RWPE1 (cell line): ENCODE data around the gene DHX38.

Experiments used
- CTCF ChIA-PET: fragments of 350-600 bp; sonication (Branson Sonifier 250); formaldehyde crosslinking; extraction: SDS; loops from one replicate; lab custom pipeline; 2021; lab: Yijun Ruan, JAX
- POLR2A ChIA-PET: fragments of 400-600 bp; formaldehyde crosslinking; extraction: SDS; loops from one replicate; lab custom pipeline; 2020; ENCODE audit warnings: antibody characterized with exemption; ENCODE audit not compliant: low non-redundant PET; lab: Yijun Ruan, JAX
- DNase-seq: peaks from one replicate; pipeline ENCODE4 v3.0.0; 2012; ENCODE audit warnings: low spot score
- H3K27ac ChIP-seq: fragments of 450-650 bp; 2 replicates; pipeline ENCODE4 v1.5.1; 2017
- TF ChIP-seq, protein P1 (sequence below): fragments of 450-650 bp; conservative IDR thresholded peaks from 2 replicates; pipeline ENCODE4 v1.5.1; 2017; ENCODE audit warnings: low read depth, mild to moderate bottlenecking

Gene DHX38

DNA sequence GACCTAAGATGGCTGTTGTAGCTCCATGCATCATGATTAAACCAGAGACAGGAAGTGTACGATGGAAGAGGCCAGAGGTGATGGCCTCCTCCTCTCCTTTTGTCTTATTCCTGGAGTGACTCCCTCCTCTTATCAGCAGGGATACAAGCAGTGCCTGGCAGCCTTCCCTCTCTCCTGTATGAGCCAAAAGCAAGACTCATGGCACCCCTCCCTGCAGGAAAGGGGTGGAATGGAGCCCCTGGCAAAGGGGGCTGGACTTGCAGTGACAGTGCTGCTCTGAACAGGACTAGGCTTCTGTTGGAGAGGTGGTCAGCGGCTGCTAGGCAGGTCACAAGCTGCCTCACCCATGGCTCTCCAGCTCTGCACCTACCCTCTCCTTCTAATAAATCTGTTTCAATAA lies 8.6 kb upstream of the DHX38 start:
- CTCF ChIA-PET, result no interaction called here
- POLR2A ChIA-PET, result no interaction called here
- DNase-seq, result no peak
- H3K27ac ChIP-seq, result no peak overlapping the region
- TF ChIP-seq, protein P1, sequence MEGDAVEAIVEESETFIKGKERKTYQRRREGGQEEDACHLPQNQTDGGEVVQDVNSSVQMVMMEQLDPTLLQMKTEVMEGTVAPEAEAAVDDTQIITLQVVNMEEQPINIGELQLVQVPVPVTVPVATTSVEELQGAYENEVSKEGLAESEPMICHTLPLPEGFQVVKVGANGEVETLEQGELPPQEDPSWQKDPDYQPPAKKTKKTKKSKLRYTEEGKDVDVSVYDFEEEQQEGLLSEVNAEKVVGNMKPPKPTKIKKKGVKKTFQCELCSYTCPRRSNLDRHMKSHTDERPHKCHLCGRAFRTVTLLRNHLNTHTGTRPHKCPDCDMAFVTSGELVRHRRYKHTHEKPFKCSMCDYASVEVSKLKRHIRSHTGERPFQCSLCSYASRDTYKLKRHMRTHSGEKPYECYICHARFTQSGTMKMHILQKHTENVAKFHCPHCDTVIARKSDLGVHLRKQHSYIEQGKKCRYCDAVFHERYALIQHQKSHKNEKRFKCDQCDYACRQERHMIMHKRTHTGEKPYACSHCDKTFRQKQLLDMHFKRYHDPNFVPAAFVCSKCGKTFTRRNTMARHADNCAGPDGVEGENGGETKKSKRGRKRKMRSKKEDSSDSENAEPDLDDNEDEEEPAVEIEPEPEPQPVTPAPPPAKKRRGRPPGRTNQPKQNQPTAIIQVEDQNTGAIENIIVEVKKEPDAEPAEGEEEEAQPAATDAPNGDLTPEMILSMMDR, result no peak

DNA sequence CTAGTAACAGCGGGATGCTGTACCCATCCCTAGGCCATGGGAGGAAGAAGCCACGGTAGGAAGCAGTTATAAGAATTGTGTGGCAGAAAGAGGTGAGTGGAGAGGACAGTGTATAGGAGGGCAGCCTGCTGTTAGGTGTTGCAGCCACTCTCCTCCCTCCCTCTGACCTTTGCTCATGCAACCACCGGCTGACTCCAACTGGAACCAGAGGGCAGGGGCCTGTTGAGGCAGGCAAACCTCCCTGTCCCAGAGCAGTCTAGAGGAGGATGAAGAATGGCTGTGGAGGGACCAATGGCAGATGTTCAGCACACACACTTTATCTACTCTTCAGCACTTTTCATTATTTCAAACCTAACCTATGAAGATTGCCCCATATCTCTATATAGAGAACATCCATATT lies 2.4 kb upstream of the DHX38 start:
- H3K27ac ChIP-seq, result no peak overlapping the region
- POLR2A ChIA-PET, result no interaction called here
- TF ChIP-seq, protein P1, result no peak
- CTCF ChIA-PET, result no interaction called here
- no peak for DNase-seq

DNA sequence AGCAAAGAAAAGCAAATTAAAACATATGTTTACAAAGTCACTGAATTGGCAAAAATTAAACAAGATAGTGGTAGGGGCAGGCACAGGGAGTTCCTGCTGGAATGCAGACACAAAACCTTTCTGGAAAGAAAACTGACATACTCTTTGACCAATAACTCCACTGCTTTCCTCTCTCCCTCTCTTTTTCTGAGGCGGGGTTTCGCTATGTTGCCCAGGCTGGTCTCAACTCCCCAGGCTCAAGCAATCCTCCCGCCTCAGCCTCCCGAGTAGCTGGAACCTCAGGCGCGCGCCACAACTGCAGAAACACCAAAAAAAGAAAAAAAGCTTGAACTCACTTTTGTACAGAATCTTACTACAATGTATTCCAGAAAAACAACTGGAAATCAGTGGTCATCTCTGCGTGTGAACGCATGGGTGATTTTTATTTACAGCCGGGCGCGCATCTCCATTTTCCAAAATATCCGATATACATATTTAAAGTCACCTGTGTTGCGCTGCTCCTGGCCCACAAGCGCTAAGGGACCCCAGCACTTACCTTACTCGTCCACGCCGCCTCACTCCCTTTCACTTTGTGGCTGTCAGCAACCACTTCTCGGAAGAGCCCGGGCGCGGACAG lies 707 bp upstream of the DHX38 start:
- DNase-seq, result peak; percentile 49
- H3K27ac ChIP-seq, result peak overlapping the region; percentile 80
- POLR2A ChIA-PET, result no interaction called here
- CTCF ChIA-PET, result interaction anchor here (0.6 to 1.1 kb wide), 5 partner anchors 22 to 954 kb away, joined by 3 to 9 read pairs (median 3); no protein-coding TSS in a partner anchor
- TF ChIP-seq, protein P1, result no peak

DNA sequence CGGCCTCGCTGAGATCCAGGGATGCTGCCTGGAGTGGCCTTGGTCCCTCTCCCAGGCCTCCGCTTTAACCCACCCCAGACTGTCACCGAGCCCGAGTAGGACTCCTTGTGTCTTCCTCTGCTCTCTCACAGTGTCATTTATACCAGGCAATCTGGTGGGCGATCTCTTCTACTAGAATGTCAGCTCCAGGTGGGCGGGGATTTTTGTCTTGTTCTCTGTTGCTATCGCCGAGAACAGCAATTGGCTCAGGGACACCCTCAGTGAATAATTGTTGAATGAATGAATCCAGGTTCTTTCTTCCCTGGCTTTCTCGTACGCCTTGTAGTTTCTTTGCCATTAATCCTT lies 591 bp downstream of the DHX38 start:
- TF ChIP-seq, protein P1, result no peak
- peak overlapping the region; percentile 80 for H3K27ac ChIP-seq
- no peak for DNase-seq
- POLR2A ChIA-PET, result interaction anchor here (0.7 kb wide), 1 partner anchor 12 kb away, joined by 3 read pairs; no protein-coding TSS in a partner anchor
- CTCF ChIA-PET, result no interaction called here

DNA sequence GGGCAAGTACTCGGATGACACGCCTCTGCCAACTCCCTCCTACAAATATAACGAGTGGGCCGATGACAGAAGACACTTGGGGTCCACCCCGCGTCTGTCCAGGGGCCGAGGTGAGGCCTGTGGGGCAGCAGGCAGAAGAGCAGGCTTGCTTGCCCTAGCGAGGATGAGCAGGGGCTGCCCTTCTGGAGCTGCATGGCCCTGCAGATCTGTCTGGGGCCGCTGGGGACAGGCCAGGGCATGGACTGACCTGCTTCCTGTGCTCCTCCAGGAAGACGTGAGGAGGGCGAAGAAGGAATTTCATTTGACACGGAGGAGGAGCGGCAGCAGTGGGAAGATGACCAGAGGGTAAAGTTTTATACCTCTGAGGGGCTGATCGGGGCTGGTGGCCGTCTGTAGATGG lies 5.3 kb downstream of the DHX38 start:
- DNase-seq, result no peak
- CTCF ChIA-PET, result interaction anchor here (0.8 to 1.0 kb wide), 2 partner anchors 13 to 32 kb away, joined by 3 to 4 read pairs; no protein-coding TSS in a partner anchor
- POLR2A ChIA-PET, result no interaction called here
- TF ChIP-seq, protein P1, result no peak
- H3K27ac ChIP-seq, result no peak overlapping the region

DNA sequence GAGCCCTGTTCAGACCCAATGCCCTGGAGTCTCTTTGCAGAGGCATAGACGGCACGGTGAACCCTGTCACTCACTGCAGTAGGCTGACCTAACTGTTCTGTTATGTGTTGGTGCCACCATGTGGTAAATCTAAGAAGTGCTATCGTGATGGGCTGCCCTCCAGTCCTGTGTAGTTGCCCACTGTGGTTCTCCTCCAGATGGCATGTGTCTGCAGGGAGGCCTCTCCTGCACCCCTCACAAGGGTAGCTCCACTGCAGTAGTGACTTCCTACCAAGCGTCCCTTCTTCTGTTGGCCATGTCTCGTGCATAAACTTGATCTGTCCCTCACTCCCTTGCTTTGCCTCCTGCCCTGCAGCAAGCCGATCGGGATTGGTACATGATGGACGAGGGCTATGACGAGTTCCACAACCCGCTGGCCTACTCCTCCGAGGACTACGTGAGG lies 5.8 kb downstream of the DHX38 start:
- ChIA-PET CTCF (interaction anchor here (0.6 to 1.0 kb wide), 3 partner anchors 12 to 689 kb away, joined by 3 to 4 read pairs (median 4); no protein-coding TSS in a partner anchor), POLR2A (no interaction called here)
- TF ChIP-seq, protein P1, result peak; percentile 56
- no peak overlapping the region for H3K27ac ChIP-seq
- peak; percentile 64 for DNase-seq
